NCI-H2227 (cell line): ENCODE data around the gene APOL1.
"Not testable (repeated sequence)": the region's sequence is repeated elsewhere in the genome, so short reads cannot be mapped to it uniquely, and the experiment has no call there.

ENCODE experiments used
- DNase-seq: peaks from one replicate; lab custom pipeline; 2025; ENCODE audit not compliant: unreplicated experiment; lab: John Stamatoyannopoulos, UW

Gene APOL1

GRCh38 chr22:36252754-36253522, at the start of gene APOL1:
TSS of gene APOL1 (plus strand) at chr22:36253133. CDS start at chr22:36254956, 1,823 bp downstream.
- DNase-seq: no peak

DNA sequence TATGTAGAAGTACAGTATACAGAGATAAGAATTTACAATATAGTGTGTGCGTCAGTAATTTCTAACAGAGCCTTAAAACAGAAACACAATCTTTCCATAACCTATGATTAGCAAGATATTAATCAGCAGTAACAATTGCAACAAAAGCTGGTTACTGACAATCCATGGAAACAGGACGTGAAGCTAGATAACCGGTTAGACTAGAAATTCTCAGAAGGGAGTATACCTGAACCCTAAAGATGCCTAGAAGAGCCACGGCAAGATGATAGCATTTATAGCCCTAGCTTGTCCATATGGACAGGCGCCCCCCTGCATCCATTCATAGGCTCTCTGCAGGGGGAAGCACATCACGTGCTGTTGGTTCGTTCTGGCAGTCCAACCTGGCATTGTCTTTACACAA, 49.5 kb upstream of the APOL1 start:
- not testable (repeated sequence) for DNase-seq

DNA sequence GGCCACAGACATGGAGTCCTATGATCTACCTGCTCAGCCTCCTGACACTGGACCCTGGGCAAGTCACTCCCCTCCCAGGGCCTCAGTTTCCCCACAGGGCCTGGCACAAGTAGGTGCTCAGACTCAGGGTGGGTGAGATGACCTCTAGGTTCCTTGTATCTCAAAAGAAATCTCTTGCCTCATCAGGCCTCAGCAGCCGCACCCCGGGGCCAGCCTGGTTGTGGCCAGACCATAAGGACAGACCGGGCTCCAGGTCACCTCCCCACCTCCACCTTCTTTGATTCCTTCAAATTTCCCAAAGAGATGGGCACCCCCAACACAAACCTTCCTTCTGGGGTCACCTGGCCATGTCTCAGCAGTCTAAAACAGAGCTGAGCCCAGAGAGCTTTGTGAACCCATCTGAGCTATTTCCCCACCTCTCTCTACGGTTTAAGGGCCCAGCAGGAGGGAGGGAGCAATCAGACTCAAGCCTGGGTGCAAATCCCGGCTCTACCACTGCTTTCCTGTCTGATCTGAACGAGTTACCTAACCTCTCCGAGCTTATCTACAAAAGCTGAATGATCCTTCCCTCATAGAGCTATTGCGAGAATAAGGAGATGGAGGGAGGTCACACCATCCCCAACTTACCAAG, 48.8 kb upstream of the APOL1 start:
- no peak for DNase-seq

DNA sequence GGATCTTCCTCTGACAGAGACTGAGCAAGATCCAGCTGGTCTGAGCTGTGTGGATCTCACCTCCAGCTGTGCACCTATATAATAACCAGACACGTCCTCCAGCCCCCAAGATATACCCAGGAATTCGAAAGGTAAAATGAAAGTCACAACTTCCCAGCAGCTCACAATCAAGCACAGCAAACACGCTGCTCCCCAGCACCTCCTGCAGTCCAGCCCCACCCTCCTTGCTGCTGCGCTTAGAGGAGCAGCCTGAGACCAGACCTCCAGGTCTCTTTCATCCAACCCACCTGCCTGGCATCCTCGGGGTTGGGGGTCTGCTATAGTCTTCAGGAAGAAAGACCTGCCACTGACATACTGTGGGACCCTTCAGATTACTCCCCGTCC, 48.3 kb upstream of the APOL1 start:
- DNase-seq: no peak

- DNase-seq: not testable (repeated sequence)
These were observed 47.4 kb upstream of the APOL1 start for GRCh38 chr22:36205573-36205972.

- DNase-seq: no peak
These were observed 46.7 kb upstream of the APOL1 start for GRCh38 chr22:36206255-36206654.

DNA sequence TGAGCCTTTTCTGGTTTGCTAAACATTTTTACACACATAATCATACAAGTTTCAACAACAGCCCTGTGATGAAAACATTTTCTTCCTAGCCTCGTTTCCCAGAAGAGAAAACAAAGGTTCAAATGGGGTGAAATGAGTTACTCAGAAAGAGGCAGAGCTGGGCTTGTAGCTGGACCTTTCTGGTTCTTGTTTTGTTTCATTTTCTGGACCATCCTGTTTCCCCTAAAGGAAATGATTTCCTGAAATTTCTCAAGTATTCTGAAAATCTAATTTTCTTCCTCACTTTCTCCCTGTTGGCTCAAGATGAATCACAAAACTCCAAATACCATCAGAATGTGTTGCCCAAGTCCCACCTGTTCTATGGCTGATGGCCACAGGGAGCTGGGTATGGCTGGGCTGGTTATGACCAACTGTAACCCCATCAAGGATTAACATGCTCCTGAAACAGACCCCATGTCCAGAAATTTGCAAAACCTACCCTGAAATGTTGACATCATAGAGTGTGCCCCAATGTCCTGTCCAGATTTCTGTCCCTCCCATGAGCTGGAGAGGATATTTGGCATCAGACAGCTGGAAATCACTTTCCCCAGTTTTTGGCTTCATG, 44.7 kb upstream of the APOL1 start:
- no peak for DNase-seq

GRCh38 chr22:36208914-36209313, 44.0 kb upstream of the APOL1 start:
- DNase-seq: no peak

DNA sequence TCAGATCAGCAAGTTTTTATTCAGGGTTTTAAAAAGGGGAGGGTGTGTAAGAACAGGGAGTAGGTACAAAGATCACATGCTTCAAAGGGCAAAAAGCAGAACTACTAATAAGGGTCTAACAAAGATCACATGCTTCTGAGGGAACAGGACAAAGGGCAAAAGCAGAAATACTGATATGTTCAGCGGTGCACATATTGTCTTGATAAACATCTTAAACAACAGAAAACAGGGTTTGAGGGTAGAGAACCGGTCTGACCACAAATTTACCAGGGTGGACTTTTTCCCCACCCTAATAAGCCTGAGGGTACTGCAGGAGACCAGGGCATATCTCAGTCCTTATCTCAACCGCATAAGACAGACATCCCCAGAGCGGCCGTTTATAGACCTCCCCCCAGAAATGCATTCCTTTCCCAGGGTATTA, 43.4 kb upstream of the APOL1 start:
- DNase-seq: not testable (repeated sequence)

DNA sequence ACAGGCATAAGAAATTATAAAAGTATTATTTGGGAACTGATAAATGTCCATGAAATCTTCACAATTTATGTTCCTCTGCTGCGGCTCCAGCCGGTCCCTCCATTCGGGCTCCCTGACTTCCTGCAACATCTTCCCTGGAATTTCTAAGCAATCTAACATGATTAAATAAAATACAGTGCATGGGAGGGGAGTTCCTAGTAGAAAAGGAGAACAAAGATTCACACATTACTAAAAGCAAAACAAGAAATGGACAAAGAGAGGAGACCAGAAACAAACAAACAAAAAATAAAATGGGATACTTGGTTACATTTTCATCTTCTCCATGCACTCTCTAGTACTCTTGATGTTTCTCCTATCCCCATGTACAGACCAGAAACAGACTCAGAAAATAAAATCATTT, 42.7 kb upstream of the APOL1 start:
- DNase-seq: no peak

- peak; percentile 8 for DNase-seq
These were observed 41.6 kb upstream of the APOL1 start for GRCh38 chr22:36211237-36211861.

DNA sequence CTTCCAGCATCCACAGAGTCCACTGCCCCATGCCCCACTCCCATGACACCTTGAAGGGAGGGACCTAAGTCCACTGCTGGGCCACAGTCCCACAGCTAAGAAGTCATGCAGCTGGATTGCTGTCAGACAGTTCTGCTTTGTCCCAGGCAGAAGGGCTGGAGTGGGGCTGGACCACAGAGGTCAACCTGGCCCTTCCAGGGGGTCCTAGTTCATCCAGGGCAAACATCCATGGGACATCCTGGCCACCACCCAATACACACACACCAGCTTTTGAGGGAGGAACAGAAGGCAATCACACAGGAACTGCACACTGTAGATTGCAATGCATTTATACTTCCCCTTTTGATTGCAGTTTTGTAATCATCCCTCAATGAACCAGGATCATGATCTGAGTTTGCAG, 40.0 kb upstream of the APOL1 start:
- no peak for DNase-seq

GRCh38 chr22:36213586-36213985, 39.3 kb upstream of the APOL1 start:
- no peak for DNase-seq

- no peak for DNase-seq
These were observed 37.0 kb upstream of the APOL1 start for GRCh38 chr22:36215981-36216380.

DNA sequence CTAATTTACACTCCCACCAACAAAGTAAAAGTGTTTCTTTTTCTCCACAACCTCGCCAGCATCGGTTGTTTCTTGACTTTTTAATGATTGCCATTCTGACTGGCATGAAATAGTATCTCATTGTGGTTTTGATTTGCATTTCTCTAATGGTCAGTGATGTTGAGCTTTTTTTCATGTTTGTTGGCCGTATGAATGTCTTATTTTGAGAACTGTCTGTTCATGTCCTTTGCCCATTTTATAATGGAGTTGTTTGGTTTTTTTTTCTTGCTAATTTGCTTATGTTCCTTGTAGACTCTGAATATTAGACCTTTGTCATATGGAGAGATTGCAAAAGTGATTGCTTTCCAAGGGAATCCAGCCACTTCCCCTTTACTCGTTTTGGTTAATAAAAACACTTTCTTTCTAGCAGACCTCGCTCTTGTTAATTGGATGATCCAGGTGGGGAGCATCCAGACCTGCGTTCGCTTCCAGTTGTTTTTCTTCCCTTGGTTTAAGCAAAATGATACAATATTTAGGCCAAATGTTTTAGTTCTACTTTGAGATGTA, 34.2 kb upstream of the APOL1 start:
- no peak for DNase-seq

- DNase-seq: peak; percentile 78
These were observed 32.4 kb upstream of the APOL1 start for GRCh38 chr22:36220451-36220921.

GRCh38 chr22:36221799-36222751, 30.9 kb upstream of the APOL1 start:
- DNase-seq: peak; percentile 60

DNA sequence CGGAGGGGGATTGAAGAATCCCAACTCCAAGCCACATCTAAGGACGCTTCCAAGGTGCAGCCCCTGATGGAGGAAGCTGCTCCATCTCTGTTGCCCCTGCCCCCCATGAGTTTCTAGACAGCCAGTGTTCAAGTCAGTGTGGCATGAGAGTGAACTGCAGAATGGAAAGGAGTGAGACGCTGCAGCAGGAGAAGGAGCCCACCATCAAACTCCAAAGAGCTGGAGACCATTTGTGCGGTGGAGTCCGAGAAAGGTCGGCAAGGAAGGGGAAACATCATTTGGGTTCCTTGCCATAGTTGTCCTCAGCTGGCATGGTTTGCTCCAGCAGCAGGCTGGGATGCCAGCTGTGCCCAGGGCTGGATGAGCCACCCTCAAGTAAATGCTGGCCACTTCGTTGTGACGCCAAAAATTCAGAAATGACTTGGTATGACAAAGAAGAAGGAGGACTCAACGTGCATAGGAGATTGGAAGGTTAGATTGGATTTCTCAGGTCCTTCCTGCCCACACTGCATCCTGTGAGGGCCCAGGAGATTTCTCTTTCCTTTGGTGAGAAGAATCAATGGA, 30.0 kb upstream of the APOL1 start:
- DNase-seq: no peak

DNA sequence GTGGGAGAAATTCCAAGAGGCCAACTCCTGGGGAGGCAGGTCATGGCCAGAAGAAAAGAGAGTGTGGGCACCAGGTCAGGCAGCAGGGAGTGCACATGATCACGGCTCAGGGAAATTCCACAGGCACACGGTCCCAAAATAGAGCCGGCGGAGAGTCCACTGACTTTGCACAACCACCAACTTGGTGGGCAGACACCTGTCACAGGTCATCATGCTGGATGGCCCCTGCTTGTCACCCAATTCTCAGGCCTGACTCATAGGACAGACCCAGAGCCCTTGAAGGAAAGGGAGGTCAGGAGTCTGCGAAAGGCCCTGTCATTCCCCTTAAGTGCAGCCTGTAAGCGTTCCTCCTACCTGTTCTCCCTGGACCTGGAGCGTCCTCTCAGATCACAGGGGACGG, 29.4 kb upstream of the APOL1 start:
- DNase-seq: no peak

- no peak for DNase-seq
These were observed 28.7 kb upstream of the APOL1 start for GRCh38 chr22:36224245-36224644.
